Stimulated activated CD8-positive, alpha-beta memory T cell treated with anti-CD3 and anti-CD28 coated beads, Interleukin-15, amount 100 ng/mL, for 1 hour (primary cell): ENCODE measurements around the gene KLK12.
"Not testable (repeated sequence)": the region's sequence is repeated elsewhere in the genome, so short reads cannot be mapped to it uniquely, and the experiment has no call there.

Experiments
- DNase-seq: peaks from one replicate; pipeline ENCODE4 v3.0.0-alpha.2; 2020; ENCODE audit warnings: low read depth

Gene KLK12

GRCh38 chr19:51015691-51016267 is 19.0 kb downstream of the KLK12 start:
- no peak for DNase-seq

GRCh38 chr19:51014242-51014641 is 20.6 kb downstream of the KLK12 start:
- no peak for DNase-seq

GRCh38 chr19:51012661-51013190 is 22.1 kb downstream of the KLK12 start:
- DNase-seq: no peak

GRCh38 chr19:51010066-51010795 is 24.6 kb downstream of the KLK12 start:
- DNase-seq: no peak

GRCh38 chr19:51009061-51009891 is 25.5 kb downstream of the KLK12 start:
- no peak for DNase-seq

GRCh38 chr19:51007488-51007887 is 27.3 kb downstream of the KLK12 start:
- no peak for DNase-seq

- DNase-seq: no peak
Measured at GRCh38 chr19:51006406-51006805, 28.4 kb downstream of the KLK12 start.

- no peak for DNase-seq
Measured at GRCh38 chr19:51005248-51005647, 29.6 kb downstream of the KLK12 start.

GRCh38 chr19:51003316-51003715 is 31.5 kb downstream of the KLK12 start:
- no peak for DNase-seq

GRCh38 chr19:51002542-51003311 is 32.1 kb downstream of the KLK12 start:
- DNase-seq: no peak

- DNase-seq: no peak
Measured at GRCh38 chr19:51002089-51002532, 32.7 kb downstream of the KLK12 start.

GRCh38 chr19:51001515-51001914 is 33.3 kb downstream of the KLK12 start, which contains the start of gene KLK8:
TSS of gene KLK8 (minus strand) at chr19:51001604. CDS start at chr19:51001167, 437 bp downstream.
- DNase-seq: no peak

- DNase-seq: no peak
Measured at GRCh38 chr19:51000981-51001380, 33.8 kb downstream of the KLK12 start.

- no peak for DNase-seq
Measured at GRCh38 chr19:51000426-51000825, 34.4 kb downstream of the KLK12 start.

GRCh38 chr19:50998686-50999085 is 36.1 kb downstream of the KLK12 start:
- DNase-seq: no peak

- DNase-seq: no peak
Measured at GRCh38 chr19:50998061-50998460, 36.7 kb downstream of the KLK12 start.

GRCh38 chr19:50994129-50994528 is 40.7 kb downstream of the KLK12 start:
- DNase-seq: no peak

GRCh38 chr19:50992666-50993035 is 42.2 kb downstream of the KLK12 start:
- DNase-seq: no peak

GRCh38 chr19:50984416-50984815 is 50.4 kb downstream of the KLK12 start:
- DNase-seq: not testable (repeated sequence)

GRCh38 chr19:50983625-50984292 is 51.0 kb downstream of the KLK12 start, which contains the start of gene KLK7:
TSS of gene KLK7 (minus strand) at chr19:50983917. CDS start at chr19:50982399, 1,518 bp downstream.
- DNase-seq: no peak

GRCh38 chr19:50982186-50982585 is 52.6 kb downstream of the KLK12 start:
- DNase-seq: no peak
